ENCODE results near the gene HIF3A. TPM values are rescaled to one million over a fixed set of nuclear protein-coding genes. Genes with fewer than 3 reads are reported as not detected.
A peak's percentile ranks its signal among the peaks of the same experiment; 100 is the strongest.

HIF3A gene
- total RNA-seq, 2 donors from 2014 or later, result 41.6 to 71.9 TPM

- Mint-ChIP-seq H3K4me3 (no peak overlapping the region), H3K27ac (no peak overlapping the region), H3K9me3 (no peaks in the 10 kb centered on the region), H3K4me1 (no peaks in the 10 kb centered on the region), H3K36me3 (ENCODE audit: low read depth) (peaks cover 83% of the 10 kb centered on the region), H3K27me3 (ENCODE audit: insufficient read depth) (no peaks in the 10 kb centered on the region)
- no peak overlapping the region for H3K9ac ChIP-seq (ENCODE audit: extremely low read depth, low read length, poor library complexity, severe bottlenecking)
- TF ChIP-seq CTCF (conservative IDR thresholded peaks at IDR 0.05), result no peak
- H3K4me1 ChIP-seq (ENCODE audit: control insufficient read depth, insufficient read depth, low read length), result no peaks in the 10 kb centered on the region
- H3K4me3 ChIP-seq (ENCODE audit: low read length), result no peak overlapping the region
- 88% methylated on average over 2 of the region's 2 CpGs; no CpG with 5 or more reads in 1 of the 2 experiments for WGBS, 2 experiments (ENCODE audit: insufficient coverage in 1 of 2, insufficient read length in 1 of 2)
- no peaks in the 10 kb centered on the region for H3K27me3 ChIP-seq (ENCODE audit: control insufficient read depth, insufficient read depth, low read length, poor library complexity, severe bottlenecking)
- no peak overlapping the region for H3K27ac ChIP-seq (ENCODE audit: low read depth, low read length)
- H3K9me3 ChIP-seq (ENCODE audit: control insufficient read depth, low read length), result no peaks in the 10 kb centered on the region
- DNase-seq, result no peak
- H3K36me3 ChIP-seq (ENCODE audit: control insufficient read depth, insufficient read depth, low read length), result peaks cover 92% of the 10 kb centered on the region
These were observed 84.5 kb downstream of the HIF3A start for GRCh38 chr19:46381346-46381745.

DNA sequence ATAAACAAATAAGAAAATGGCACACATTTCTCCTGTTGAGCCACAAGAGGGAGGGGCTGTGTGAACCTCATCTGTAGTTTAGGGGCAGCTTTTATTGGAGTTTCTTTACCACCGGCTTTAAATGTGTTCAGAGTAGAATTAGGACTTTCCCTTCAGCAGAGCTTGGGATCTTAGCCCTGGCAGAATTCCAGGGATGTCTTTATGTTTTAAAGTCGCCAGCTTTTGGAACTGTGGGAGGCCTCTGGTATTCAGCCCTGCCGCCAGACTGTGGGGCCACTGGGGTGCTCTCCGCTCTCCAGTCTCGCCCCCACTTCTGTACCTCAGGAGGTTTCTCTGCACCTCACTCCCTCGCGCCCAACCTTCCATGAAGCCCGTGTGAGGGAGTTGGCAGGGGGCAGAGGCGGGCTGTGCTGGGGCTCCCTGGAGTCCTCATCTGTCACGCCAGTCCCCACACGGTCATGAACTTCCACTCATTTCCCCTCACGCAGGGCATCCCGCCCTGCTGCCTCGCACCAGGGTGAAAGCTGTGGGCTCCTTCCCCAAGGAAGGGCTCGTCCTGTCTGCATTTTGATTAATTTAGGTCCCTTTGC is 85.0 kb downstream of the HIF3A start:
- no peaks in the 10 kb centered on the region for H3K4me1 ChIP-seq (ENCODE audit: control insufficient read depth, insufficient read depth, low read length)
- 94% methylated on average over 11 to 15 of the region's 15 CpGs for WGBS, 2 experiments (ENCODE audit: insufficient coverage in 1 of 2, insufficient read length in 1 of 2)
- H3K27ac ChIP-seq (ENCODE audit: low read depth, low read length), result no peak overlapping the region
- Mint-ChIP-seq H3K4me1 (no peaks in the 10 kb centered on the region), H3K27me3 (ENCODE audit: insufficient read depth) (no peaks in the 10 kb centered on the region), H3K9me3 (no peaks in the 10 kb centered on the region), H3K36me3 (ENCODE audit: low read depth) (peaks cover 80% of the 10 kb centered on the region), H3K27ac (no peak overlapping the region), H3K4me3 (no peak overlapping the region)
- TF ChIP-seq CTCF (conservative IDR thresholded peaks at IDR 0.05), result no peak
- H3K4me3 ChIP-seq (ENCODE audit: low read length), result no peak overlapping the region
- no peak overlapping the region for H3K9ac ChIP-seq (ENCODE audit: extremely low read depth, low read length, poor library complexity, severe bottlenecking)
- H3K9me3 ChIP-seq (ENCODE audit: control insufficient read depth, low read length), result no peaks in the 10 kb centered on the region
- no peak for DNase-seq
- H3K36me3 ChIP-seq (ENCODE audit: control insufficient read depth, insufficient read depth, low read length), result peaks cover 89% of the 10 kb centered on the region
- H3K27me3 ChIP-seq (ENCODE audit: control insufficient read depth, insufficient read depth, low read length, poor library complexity, severe bottlenecking), result no peaks in the 10 kb centered on the region

DNA sequence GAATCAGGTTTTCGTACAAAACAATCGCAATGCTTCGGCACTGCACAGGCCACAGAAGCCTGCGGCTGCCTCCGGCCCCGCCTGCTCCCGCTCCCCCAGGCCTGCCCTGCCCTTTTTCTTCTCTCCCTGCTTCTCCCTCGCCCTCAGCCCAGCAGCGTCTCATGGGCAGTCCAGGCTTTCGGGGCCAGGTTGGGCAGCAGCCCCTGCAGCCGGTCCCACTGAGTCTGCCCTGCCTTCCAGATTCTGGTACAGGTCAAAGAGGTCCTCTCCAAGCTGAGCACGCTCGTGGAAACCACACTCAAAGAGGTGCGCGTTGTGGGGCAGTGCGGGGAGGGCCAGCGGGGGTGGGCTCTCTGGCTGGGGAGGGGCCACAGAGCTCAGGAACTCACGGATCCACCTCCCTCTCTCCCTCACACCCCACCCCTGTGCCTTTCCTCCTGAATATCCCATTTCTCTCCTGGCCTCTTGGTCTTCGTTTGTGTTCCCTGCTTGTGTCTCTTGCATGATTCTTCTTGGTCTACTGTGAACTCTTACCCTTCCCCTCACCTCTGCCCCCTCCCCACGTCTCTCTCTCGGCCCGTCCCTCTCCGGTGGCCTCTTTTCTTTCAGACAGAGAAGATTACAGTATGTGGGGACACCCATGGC is 86.5 kb downstream of the HIF3A start:
- Mint-ChIP-seq H3K27me3 (ENCODE audit: insufficient read depth) (no peaks in the 10 kb centered on the region), H3K4me1 (no peaks in the 10 kb centered on the region), H3K4me3 (no peak overlapping the region), H3K9me3 (no peaks in the 10 kb centered on the region), H3K36me3 (ENCODE audit: low read depth) (peaks cover 80% of the 10 kb centered on the region), H3K27ac (peak overlapping the region; percentile 72)
- Histone ChIP-seq H3K9ac (ENCODE audit: extremely low read depth, low read length, poor library complexity, severe bottlenecking) (no peak overlapping the region), H3K9me3 (ENCODE audit: control insufficient read depth, low read length) (no peaks in the 10 kb centered on the region), H3K27me3 (ENCODE audit: control insufficient read depth, insufficient read depth, low read length, poor library complexity, severe bottlenecking) (no peaks in the 10 kb centered on the region), H3K4me1 (ENCODE audit: control insufficient read depth, insufficient read depth, low read length) (no peaks in the 10 kb centered on the region), H3K27ac (ENCODE audit: low read depth, low read length) (no peak overlapping the region), H3K4me3 (ENCODE audit: low read length) (no peak overlapping the region), H3K36me3 (ENCODE audit: control insufficient read depth, insufficient read depth, low read length) (peaks cover 86% of the 10 kb centered on the region)
- peak; percentile 22 for DNase-seq
- 94 to 98% methylated on average over 16 to 22 of the region's 23 CpGs for WGBS, 2 experiments (ENCODE audit: insufficient coverage in 1 of 2, insufficient read length in 1 of 2)
- TF ChIP-seq CTCF (conservative IDR thresholded peaks at IDR 0.05), result no peak

All from endodermal cell (in vitro differentiated cells).